ENCODE results near the gene SLC30A10.

GRCh38 chr1:219876798-219877209, 51.6 kb downstream of the SLC30A10 start:
- TF ChIP-seq, protein P1, sequence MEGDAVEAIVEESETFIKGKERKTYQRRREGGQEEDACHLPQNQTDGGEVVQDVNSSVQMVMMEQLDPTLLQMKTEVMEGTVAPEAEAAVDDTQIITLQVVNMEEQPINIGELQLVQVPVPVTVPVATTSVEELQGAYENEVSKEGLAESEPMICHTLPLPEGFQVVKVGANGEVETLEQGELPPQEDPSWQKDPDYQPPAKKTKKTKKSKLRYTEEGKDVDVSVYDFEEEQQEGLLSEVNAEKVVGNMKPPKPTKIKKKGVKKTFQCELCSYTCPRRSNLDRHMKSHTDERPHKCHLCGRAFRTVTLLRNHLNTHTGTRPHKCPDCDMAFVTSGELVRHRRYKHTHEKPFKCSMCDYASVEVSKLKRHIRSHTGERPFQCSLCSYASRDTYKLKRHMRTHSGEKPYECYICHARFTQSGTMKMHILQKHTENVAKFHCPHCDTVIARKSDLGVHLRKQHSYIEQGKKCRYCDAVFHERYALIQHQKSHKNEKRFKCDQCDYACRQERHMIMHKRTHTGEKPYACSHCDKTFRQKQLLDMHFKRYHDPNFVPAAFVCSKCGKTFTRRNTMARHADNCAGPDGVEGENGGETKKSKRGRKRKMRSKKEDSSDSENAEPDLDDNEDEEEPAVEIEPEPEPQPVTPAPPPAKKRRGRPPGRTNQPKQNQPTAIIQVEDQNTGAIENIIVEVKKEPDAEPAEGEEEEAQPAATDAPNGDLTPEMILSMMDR (IDR thresholded peaks at IDR 0.05): peak; percentile 41 to 56 (median 54)
- TF ChIP-seq POLR2A (IDR thresholded peaks at IDR 0.05): no peak
